ENCODE results near the gene GRIN2D.

- TF ChIP-seq CTCF (IDR thresholded peaks at IDR 0.05) (no peak), TP53 (CRISPR knock-in tag; IDR thresholded peaks at IDR 0.05) (no peak)
Measured at GRCh38 chr19:48382286-48382685, 11.2 kb upstream of the GRIN2D start.
